ENCODE results near the gene REEP2.

REEP2 gene

DNA sequence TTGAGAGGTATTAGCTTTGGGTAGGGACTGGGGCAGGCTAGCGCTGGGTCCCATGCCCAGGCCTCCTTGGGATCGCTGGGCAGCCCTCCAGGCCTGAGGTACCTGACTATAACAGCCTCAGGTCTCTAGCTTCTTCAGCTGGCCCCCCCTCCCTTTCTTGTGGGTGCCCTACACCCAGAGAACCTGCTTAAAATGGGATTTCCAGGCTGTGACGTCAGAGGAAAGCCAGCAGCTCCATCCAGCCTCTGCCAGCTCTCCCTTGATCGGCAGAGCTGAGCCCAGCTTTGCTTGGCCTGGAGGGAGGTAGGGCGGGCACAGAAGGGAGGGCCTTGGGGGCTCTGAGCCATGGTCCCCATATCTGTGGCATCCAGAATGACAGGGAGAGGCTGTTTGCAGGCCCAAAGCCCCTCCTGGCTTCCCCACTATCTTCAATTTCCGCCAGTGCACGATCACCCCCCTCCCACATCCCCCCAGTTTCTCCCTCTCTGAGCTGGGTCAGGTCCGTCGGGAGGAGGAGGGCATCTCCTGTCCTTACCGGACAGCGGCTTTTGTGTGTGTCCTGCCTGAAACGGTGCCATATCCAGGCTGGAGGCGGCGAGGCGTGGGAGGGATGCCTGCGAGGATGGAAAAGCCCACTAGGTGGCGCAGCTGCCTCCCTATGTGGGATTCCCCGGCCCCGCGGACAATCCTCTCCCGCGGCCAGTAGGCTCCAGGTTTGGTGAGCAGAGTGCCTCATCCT, 10.8 kb downstream of the REEP2 start:
- DNase-seq = peak; percentile 93

DNA sequence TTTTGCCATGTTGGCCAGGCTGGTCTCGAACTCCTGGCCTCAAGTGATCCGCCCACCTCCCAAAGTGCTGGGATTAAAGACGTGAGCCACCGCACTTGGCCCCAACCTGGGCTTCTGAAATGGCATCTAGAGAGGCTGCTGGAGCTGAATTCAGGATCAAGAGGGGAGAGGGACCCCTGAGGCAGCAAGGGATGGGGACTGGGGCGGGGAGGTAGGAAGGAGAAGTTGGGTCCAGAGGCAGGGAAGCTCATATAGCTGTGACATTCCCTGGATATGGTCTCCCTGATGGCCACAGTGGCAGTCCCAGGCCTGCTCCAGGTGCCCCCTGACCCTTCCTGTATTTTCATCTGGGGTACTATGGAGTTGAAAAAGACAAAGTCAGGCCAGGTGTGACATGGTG, 12.1 kb downstream of the REEP2 start:
- no peak for DNase-seq

DNA sequence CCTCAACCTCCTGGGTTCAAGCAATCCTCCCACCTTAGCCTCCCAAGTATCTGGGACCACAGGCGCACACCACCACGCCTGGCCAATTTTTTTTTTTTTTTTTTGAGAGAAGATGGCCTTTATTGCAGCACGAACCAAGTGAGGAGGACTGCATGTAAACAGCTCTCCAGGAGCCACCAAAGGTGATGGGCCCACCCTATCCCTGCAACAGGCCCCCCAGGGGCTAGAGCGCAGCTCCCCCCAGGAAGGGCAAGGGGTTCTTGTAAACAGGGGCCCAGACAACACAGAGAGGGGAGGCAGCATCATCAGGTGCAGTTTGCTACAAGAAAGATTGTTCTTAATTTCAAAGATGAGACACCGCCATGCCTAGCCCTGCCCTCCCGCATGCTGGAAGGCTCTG, 13.9 kb downstream of the REEP2 start:
- DNase-seq = no peak

DNA sequence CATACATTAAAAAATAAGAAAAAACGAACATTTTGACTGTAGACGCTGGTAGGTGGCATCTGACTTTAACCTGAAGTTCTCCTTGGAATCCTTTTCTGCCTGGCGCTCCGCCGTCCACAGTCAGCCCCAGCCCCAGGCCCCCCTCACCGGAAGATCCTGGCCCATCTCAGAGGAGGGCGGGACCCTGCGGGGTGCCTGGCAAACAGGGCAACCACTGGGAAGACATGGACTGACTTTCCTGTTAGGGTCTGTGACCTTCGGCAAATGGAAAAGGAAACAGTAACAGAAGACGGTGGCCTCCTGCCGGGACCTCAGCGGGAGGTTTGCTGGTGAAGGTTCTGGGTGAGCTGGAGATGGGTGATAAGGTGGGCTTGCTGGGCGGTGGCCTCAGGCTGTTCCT, 14.7 kb downstream of the REEP2 start:
- no peak for DNase-seq

DNA sequence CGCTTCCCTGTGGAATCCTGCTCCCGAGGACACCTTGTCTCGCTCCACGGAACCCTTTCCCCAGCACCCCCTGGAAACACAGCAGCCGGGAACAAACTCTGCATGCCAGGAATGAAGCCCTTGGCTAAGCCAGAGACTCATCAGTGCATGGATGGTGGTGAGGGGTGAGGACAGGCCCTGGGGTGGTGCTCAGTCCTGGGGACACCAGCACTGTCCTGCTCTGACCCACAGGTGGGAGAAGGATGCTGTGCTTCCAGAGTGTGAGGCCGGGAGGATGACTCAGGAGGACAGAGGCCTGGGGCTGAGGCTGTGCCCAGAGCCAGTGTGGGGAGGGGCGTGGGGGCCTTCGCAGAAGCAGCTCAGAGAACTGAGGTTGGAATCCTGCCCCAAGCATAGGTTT, 15.3 kb downstream of the REEP2 start:
- no peak for DNase-seq

DNA sequence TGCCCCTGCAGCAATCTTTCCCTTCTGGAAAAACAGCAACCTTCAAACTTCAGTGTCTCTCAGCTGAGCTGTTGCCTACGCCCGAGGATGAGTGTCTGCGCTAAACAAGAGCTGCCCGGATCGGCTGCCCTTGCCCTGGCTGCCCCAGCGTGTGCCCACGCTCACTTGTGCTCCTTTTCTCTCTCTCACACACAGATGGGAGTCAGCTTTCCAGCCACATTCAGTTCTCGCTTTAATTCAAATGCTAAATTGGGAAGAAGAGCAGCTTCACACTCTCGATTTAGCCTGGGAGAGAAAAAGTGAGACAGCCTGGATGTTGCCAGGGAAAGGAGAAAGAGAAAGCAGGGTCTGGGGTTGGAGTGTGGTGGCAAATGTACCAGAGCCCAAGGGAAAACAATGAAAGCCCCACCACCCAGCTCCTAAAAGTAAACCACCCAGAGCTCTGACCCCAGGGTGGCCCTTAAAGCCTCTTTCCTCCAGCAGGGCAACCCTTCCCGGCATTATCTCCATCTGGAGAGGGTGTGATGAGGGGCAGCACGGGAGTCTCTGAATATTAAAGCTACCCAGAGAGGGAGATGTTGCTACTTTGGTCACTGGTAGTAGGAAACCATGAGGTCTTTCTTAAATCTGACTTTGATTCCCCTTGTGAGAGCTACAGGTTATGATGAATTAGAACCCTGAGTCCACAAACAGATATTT, 16.5 kb downstream of the REEP2 start:
- no peak for DNase-seq

DNA sequence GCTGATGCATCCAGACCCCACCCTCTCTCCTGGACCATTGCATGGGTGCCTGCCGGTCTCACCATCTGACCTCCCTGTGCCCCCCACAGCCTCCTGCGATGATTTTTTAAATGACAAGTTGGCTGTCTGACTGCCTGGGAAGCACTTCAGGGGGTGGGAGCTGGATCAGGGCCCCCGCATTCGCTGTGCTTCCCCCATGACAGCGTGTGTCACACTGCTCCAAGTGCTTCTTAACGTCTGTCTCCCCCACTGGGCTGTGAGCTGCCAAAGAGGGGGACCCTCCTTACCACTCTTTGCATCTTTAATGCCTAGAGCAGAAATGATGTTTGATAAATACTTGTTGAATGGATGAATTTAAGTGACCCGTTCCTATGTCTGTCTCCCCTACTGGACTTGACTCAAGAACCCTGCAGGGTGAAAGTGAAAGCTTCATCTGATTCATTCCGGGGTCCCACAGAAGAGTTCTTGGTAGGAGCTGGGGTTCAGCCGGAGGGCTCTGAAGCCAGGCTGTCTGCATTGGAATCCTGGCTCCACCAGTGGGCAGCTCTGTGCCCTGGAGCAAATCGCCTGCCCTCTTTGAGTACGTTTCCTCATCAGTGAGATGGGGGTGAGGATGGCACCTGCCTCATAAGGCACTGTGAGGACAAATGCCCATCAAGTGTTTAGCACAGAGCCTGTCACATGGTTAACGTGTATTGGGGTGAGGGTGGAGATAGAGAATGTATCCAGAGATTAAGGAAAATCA, 18.8 kb downstream of the REEP2 start:
- no peak for DNase-seq

DNA sequence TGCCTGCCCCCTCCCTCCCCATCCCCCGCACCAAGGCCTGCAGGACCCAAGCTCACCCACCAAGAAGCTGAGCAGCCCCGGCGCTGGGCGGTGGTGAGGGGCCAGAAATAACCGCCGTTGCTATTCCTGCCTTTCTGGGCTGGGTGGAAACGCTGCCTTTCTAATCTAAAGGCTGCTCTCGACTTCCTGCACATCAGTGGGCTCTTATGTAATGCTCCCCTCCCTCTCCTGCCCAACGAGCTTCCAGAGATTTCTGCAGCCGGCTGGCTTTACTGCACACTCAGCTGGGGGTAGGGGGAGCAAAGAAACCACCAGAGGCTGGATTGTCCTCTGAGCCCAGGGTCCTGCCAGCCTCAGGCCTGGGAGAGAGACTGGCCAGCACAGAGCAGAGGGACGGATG, 19.5 kb downstream of the REEP2 start:
- DNase-seq = no peak

DNA sequence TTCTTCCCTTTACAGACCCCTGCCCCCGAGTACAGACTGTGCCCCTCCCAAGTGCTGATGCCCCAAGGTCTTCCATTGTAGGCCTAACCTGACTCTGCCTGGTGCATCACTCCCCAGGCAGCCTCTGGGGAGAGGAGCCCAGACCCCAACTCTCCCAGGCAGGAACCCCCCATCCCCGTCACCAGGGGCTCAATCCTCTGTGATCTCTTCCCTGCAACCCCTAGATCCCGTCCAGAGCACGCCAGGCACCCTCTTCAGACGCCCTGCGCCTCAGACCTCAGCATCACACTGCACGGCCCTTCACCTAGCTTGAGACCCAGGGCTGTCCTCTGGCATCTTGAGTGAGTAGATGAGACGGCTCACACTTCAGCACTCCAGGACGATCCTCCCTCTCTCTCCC, 20.0 kb downstream of the REEP2 start:
- no peak for DNase-seq

DNA sequence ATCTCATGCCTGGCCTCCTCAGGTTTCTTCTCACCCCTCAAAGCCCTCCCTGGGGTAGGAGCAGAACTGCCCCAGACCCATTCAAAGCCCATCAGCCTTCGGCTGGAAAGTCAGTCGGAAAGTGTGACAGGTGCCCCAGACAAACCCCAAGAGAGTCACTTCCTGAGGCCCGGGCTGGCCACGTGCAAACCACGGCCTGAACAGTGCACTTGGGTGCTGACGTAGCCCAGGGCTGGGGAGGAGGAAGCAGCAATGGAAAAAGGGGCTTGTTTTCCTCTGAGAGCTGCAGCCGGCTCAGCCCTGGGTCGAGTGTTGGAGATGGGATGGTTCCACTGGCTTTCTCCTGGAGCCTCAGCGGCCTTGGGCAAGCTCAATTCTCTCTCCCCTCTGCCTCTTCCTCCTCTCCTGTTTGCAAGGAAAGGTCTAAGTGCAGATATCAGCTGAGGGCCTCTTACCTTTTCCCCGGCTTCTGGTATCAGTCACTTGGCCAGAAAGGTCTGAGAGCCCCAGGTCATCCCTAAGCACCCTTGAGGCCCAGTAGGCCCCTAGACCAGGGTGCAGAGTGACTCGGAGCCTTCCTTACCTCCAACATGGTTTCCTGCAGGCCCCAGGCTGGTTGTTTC, 20.6 kb downstream of the REEP2 start:
- DNase-seq = peak; percentile 71

DNA sequence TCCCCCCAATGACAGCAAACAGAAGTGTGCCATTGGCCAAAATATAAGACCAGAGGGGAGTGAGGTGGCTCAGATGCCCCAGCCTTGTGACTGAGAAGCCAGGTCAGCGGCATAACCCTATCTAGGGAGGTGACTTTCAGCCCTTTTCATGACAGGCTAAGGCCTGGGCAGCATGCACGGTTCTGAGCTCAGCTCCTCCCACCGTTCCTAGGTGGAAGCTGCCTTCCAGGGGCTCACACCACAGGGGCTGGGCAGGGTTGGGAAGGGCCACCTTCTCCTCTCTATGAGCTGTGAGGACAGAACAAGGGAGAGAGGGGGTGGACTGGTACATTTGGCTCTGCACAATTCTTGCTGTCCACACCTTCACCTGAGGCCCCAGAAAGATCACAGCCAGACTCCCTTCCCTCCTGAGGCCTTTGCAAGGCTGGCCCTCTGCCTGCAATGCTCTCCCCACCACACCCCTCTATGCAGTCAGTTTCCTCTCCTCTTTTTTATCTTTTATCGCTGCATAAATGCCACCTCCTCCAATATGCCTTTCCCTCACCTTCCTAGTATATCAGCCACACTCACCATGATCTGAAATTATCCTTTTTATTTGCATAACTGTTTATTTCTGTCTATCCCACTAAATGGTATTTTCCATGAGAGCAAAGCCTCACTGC, 21.3 kb downstream of the REEP2 start:
- no peak for DNase-seq

DNA sequence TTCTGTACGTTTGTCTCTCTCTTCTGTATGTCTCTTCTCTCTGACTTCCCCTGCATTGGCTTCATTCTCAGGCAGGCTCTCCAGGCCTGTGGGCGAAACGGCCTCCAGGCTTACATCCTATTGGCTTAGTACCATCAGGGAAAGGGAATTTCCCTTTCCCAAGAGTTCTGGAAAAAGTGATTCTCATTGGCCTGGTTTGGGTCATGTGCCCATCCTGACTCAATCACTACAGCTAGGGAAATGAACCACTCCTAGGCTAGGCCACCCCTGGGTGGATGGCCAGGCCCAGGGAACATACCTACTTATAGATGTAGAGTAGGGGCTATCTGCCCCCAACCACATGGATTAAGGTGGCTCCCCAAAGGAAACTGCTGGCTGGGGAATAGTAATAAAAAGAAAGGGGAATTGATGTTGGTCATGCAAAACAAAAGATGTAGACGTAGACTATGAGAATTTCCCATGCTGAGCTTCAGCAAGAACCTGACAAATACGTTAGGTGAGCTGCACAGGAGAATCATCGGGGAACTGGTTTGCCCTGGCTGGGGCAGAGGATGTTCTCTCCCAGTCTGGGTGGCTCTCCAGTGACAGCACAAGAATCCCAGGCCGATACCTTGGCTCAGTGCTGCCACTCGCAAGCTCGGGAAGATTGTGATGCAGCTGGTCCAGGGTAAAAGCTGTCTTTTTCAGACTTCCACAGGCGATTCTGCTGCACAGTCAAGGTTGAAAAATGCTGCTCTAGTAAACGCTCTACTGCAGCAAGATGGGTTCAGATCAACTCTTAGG, 22.7 kb downstream of the REEP2 start:
- DNase-seq = peak; percentile 64

DNA sequence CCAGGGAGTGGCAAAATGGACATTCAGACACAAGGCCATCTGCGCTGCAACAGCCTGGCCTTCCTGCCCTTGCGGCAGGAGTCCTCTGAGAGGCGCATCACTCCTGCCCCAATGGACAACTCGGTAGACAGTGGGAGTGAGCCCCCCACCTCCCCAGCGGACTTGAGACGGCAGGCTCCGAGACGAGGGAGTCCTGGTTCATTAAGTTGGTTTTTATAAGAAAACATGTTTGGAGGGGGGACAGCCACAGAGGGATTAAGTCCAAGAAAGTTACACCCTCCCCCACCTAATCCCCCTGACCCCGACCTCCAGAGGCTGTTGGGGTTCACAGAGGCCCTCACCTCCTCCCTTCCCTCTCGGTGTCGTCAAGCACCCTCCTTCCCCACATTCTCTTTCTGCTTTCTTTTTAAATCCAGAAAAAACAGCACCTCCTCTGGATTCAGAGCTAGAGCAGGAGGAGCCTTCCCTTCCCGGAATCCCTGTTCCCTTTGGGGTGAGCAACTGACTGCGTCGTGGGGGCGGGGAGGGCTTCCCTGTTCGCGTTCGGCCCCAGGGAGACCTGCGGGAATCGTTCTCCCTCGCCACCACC, 24.7 kb downstream of the REEP2 start:
- no peak for DNase-seq

DNA sequence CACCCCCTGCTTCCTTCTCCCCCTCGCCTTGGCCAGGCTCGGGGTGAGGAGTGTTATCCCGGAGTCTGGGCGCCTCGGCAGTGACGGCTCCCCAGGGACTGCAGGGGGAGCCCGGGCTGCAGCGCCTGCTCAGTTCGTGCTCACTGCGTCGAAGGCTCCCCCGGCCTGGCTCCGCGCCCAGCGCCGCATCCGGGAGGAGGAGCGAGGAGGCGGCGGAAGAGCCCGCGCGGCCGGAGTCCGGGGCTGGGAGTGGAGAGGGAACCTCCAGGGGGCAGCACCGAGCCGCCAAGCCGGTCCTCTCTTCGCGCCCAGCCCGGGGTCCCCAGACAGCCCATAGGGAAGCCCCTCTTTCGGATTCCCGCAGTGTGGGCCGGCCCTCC, 25.1 kb downstream of the REEP2 start:
- DNase-seq = peak; percentile 98

DNA sequence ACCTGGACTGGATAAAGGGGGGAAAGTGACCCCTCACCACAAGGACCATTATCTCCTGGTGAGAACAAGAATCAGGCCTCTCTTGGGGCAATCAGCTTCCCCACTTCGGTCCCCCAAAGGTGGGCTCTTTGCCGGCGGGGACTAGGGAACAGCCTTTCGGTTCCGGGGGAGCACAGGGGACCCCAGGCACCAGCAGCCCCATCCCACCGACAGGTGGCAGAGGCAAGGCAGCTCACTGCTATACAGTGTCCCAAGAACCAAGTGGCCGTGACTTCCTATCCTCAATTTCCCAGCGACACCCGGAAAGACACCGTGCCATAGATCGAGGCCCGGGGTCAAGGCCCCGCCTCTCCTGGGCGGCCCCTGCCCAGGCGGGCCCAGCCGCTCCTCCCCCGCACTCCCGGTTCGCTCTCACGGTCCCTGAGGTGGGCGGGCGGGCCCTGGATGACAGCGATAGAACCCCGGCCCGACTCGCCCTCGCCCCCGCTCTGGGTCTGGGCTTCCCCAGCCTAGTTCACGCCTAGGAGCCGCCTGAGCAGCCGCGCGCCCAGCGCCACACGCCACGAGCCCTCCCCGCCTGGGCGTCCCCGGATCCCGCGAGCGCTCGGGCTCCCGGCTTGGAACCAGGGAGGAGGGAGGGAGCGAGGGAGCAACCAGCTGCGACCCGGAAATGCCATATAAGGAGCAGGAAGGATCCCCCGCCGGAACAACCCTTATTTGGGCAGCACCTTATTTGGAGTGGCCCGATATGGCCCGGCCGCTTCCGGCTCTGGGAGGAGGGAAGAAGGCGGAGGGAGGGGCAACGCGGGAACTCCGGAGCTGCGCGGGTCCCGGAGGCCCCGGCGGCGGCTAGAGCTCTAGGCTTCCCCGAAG, 25.8 kb downstream of the REEP2 start:
- peak; percentile 99 for DNase-seq

DNA sequence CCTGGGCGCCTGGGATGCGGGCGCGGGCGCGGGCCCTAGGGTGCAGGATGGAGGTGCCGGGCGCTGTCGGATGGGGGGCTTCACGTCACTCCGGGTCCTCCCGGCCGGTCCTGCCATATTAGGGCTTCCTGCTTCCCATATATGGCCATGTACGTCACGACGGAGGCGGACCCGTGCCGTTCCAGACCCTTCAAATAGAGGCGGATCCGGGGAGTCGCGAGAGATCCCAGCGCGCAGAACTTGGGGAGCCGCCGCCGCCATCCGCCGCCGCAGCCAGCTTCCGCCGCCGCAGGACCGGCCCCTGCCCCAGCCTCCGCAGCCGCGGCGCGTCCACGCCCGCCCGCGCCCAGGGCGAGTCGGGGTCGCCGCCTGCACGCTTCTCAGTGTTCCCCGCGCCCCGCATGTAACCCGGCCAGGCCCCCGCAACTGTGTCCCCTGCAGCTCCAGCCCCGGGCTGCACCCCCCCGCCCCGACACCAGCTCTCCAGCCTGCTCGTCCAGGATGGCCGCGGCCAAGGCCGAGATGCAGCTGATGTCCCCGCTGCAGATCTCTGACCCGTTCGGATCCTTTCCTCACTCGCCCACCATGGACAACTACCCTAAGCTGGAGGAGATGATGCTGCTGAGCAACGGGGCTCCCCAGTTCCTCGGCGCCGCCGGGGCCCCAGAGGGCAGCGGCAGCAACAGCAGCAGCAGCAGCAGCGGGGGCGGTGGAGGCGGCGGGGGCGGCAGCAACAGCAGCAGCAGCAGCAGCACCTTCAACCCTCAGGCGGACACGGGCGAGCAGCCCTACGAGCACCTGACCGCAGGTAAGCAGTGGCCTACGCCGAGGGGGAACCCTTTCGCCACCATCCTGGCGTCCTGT, 26.6 kb downstream of the REEP2 start, which contains the start of gene EGR1:
EGR1 (plus strand) TSS at position 219 of the 864 bp plus-strand sequence; CDS start at position 502, 283 bp downstream.
- peak; percentile 95 for DNase-seq

DNA sequence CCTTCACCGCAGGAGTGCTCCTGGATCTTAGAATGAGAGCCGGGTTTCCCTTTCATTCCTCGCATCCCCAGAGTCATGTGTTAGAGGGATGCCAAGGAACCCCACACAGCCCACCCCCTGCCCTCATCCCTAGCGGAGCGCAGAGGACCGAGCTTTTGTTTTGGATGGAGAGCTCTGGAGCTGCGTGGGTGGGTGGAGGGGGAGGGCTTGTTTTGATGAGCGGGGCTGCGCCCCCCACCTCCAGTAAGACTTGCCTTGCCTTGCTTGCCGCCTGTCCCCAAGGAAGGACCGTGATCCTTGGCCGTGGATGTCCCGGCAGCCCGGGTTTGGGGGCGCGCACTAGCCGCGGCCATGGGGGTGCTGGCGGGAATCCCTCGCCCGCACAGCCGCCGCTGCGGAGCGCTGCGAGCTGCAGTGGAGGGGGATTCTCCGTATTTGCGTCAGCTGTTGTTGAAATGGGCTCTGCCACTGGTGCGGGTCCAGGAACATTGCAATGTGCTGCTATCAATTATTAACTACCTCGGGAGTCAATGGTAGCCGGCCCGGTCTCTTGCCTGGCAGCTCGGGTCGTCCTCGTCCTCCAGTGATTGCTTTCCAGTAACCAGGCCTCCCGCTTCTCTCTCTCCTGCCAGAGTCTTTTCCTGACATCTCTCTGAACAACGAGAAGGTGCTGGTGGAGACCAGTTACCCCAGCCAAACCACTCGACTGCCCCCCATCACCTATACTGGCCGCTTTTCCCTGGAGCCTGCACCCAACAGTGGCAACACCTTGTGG, 27.5 kb downstream of the REEP2 start:
- DNase-seq = peak; percentile 9

DNA sequence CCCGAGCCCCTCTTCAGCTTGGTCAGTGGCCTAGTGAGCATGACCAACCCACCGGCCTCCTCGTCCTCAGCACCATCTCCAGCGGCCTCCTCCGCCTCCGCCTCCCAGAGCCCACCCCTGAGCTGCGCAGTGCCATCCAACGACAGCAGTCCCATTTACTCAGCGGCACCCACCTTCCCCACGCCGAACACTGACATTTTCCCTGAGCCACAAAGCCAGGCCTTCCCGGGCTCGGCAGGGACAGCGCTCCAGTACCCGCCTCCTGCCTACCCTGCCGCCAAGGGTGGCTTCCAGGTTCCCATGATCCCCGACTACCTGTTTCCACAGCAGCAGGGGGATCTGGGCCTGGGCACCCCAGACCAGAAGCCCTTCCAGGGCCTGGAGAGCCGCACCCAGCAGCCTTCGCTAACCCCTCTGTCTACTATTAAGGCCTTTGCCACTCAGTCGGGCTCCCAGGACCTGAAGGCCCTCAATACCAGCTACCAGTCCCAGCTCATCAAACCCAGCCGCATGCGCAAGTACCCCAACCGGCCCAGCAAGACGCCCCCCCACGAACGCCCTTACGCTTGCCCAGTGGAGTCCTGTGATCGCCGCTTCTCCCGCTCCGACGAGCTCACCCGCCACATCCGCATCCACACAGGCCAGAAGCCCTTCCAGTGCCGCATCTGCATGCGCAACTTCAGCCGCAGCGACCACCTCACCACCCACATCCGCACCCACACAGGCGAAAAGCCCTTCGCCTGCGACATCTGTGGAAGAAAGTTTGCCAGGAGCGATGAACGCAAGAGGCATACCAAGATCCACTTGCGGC, 28.2 kb downstream of the REEP2 start:
- no peak for DNase-seq
